Ovary (tissue), 3 donors: ENCODE results near the gene MPZ.

Source experiments
- CTCF ChIP-seq, 3 donors: fragments of 450-650 bp in 2 of 3; fragments of 200-600 bp in 1 of 3; IDR thresholded peaks; one replicate each; pipeline versions ENCODE4 v1.5.1 to v1.8.0; 2016 to 2022; ENCODE audit warnings: antibody characterized with exemption in 3 of 3, mild to moderate bottlenecking in 1 of 3
- EP300 ChIP-seq: sonication (generic); formaldehyde crosslinking; IDR thresholded peaks from one replicate; pipeline ENCODE4 v1.6.1; 2017; ENCODE audit warnings: antibody characterized with exemption
- donor health status: DM: no; HTN: no; CAD: no.

- no peak for TF ChIP-seq CTCF (IDR thresholded peaks at IDR 0.05)
- TF ChIP-seq EP300: no peak
Observed at GRCh38 chr1:161297415-161297814, 12.4 kb downstream of the MPZ start.
